Neural cell (in vitro differentiated cells): ENCODE measurements around the gene FARP1.

Source experiments
- EP300 ChIP-seq: fragments of 450-650 bp; conservative IDR thresholded peaks from 2 replicates; pipeline ENCODE4 v1.6.1; 2014; ENCODE audit warnings: antibody characterized with exemption, mild to moderate bottlenecking, moderate library complexity; ENCODE audit not compliant: poor library complexity, severe bottlenecking
- EZH2 ChIP-seq: fragments of 200-600, 300-800 bp; shearing (Covaris generic), sonication (generic); IDR thresholded peaks from 2 replicates; pipeline ENCODE4 v1.6.1; 2014; ENCODE audit warnings: antibody characterized with exemption, low read length, borderline replicate concordance, mild to moderate bottlenecking; ENCODE audit not compliant: insufficient read depth, poor library complexity, severe bottlenecking
- POLR2AphosphoS5 ChIP-seq: IDR thresholded peaks from 2 replicates; pipeline ENCODE4 v1.6.1; 2012
- RAD21 ChIP-seq: fragments of 450-650 bp; conservative IDR thresholded peaks from 2 replicates; pipeline ENCODE4 v1.6.1; 2014; ENCODE audit warnings: antibody characterized with exemption, mild to moderate bottlenecking, moderate library complexity
- REST ChIP-seq: IDR thresholded peaks from 2 replicates; pipeline ENCODE4 v1.6.1; 2012; ENCODE audit warnings: borderline replicate concordance
- SMC3 ChIP-seq: fragments of 450-650 bp; conservative IDR thresholded peaks from 2 replicates; pipeline ENCODE4 v1.6.1; 2014; ENCODE audit warnings: antibody characterized with exemption, mild to moderate bottlenecking, moderate library complexity; ENCODE audit not compliant: poor library complexity
- TAF1 ChIP-seq: IDR thresholded peaks from 2 replicates; pipeline ENCODE4 v1.6.1; 2012; ENCODE audit warnings: low read depth
- TF ChIP-seq, protein P1 (sequence below): fragments of 450-650 bp; IDR thresholded peaks from 2 replicates; pipeline ENCODE4 v1.5.1; 2014; ENCODE audit warnings: antibody characterized with exemption, mild to moderate bottlenecking, moderate library complexity; ENCODE audit not compliant: poor library complexity, severe bottlenecking

- TF ChIP-seq, protein P1, sequence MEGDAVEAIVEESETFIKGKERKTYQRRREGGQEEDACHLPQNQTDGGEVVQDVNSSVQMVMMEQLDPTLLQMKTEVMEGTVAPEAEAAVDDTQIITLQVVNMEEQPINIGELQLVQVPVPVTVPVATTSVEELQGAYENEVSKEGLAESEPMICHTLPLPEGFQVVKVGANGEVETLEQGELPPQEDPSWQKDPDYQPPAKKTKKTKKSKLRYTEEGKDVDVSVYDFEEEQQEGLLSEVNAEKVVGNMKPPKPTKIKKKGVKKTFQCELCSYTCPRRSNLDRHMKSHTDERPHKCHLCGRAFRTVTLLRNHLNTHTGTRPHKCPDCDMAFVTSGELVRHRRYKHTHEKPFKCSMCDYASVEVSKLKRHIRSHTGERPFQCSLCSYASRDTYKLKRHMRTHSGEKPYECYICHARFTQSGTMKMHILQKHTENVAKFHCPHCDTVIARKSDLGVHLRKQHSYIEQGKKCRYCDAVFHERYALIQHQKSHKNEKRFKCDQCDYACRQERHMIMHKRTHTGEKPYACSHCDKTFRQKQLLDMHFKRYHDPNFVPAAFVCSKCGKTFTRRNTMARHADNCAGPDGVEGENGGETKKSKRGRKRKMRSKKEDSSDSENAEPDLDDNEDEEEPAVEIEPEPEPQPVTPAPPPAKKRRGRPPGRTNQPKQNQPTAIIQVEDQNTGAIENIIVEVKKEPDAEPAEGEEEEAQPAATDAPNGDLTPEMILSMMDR: no peak
- TF ChIP-seq REST: no peak
- no peak for TF ChIP-seq EP300
- TF ChIP-seq EZH2: no peak
- TF ChIP-seq POLR2AphosphoS5: no peak
- no peak for TF ChIP-seq RAD21
- TF ChIP-seq TAF1: no peak
- no peak for TF ChIP-seq SMC3
Observed at GRCh38 chr13:98172590-98173422, 29.9 kb downstream of the FARP1 start.
